HCT116 (cell line): ENCODE results near the gene CELA2A. TPM values are rescaled to one million over a fixed set of nuclear protein-coding genes. Genes with fewer than 3 reads are reported as not detected.

Experiments
- ATAC-seq: fragments of 200-7000 bp; cut with Tn5 transposase; 2 replicates; pipeline ENCODE4 v1.9.1; 2020; ENCODE audit warnings: mild to moderate bottlenecking, moderate library complexity
- BruUV-seq: library from RNA; stranded (reverse); fragments of 400-500 nt; replicated peaks from 2 replicates; lab custom pipeline; 2021; lab: Mats Ljungman, UMichigan
- CTCF ChIA-PET: fragments of 300-600 bp; sonication (Branson Sonifier 250); formaldehyde crosslinking; loops from one replicate; lab custom pipeline; 2021; ENCODE audit warnings: antibody characterized with exemption; lab: Charles Lee
- POLR2A ChIA-PET: fragments of 300-600, 350-600 bp; sonication (Branson Sonifier 250); formaldehyde crosslinking; loops from one replicate; lab custom pipeline; 2021; ENCODE audit warnings: antibody characterized with exemption; lab: Charles Lee
- RAD21 ChIA-PET, 2 experiments: fragments of 300-600 bp; sonication (Branson Sonifier 250); formaldehyde crosslinking; loops; one replicate each; lab custom pipeline; 2023; ENCODE audit warnings: low total read pairs in 2 of 2; ENCODE audit not compliant: uncharacterized antibody in 2 of 2, unreplicated experiment in 2 of 2, low non-redundant PET in 1 of 2; lab: Charles Lee
- DNase-seq: peaks from one replicate; pipeline ENCODE4 v3.0.0-alpha.2; 2010; ENCODE audit warnings: low read depth, low spot score
- H2AFZ ChIP-seq: fragments of 200-600 bp; shearing (Covaris generic), sonication (generic); 2 replicates; pipeline ENCODE4 v1.6.1; 2017; ENCODE audit warnings: low read depth, mixed run types, mixed read lengths, antibody characterized with exemption, low read length; ENCODE audit not compliant: poor library complexity, severe bottlenecking
- H3K27ac ChIP-seq: 2 replicates; pipeline ENCODE4 v1.5.1; 2012; ENCODE audit warnings: low read depth, low read length
- H3K27me3 ChIP-seq: fragments of 200-600 bp; sonication (generic); 2 replicates; pipeline ENCODE4 v1.6.1; 2016; ENCODE audit warnings: mixed run types, low read length, mixed read lengths; ENCODE audit not compliant: insufficient read depth
- H3K36me3 ChIP-seq, 2 experiments: fragments of 200-500 bp in 1 of 2; fragments of 200-600 bp in 1 of 2; sonication (Bioruptor generic) in 1 of 2; sonication (generic) in 1 of 2; 2 replicates each; pipeline versions ENCODE4 v1.5.1 to v1.6.1; 2014 to 2016; ENCODE audit warnings: low read length in 2 of 2, inconsistent platforms in 1 of 2, mixed read lengths in 1 of 2, mixed run types in 1 of 2; ENCODE audit not compliant: insufficient read depth in 2 of 2, control insufficient read depth in 1 of 2
- H3K4me1 ChIP-seq, 2 experiments: fragments of 200-600 bp in 1 of 2; sonication (generic) in 1 of 2; 2 replicates each; pipeline versions ENCODE4 v1.5.1 to v1.6.1; 2012 to 2017; ENCODE audit warnings: low read length in 2 of 2, inconsistent platforms in 1 of 2, mild to moderate bottlenecking in 1 of 2, mixed read lengths in 1 of 2, mixed run types in 1 of 2, moderate library complexity in 1 of 2; ENCODE audit not compliant: insufficient read depth in 2 of 2, control insufficient read depth in 1 of 2
- H3K4me2 ChIP-seq: fragments of 200-600 bp; sonication (generic); 2 replicates; pipeline ENCODE4 v1.6.1; 2017; ENCODE audit warnings: mixed run types, low read length, mixed read lengths
- H3K4me3 ChIP-seq, 2 experiments: fragments of 200-600 bp in 1 of 2; sonication (generic) in 1 of 2; replicated peaks in 1 of 2; 2 replicates each; pipeline ENCODE4 v1.5.1; 2011 to 2016; ENCODE audit warnings: low read length in 2 of 2, control low read depth in 1 of 2, low read depth in 1 of 2, mild to moderate bottlenecking in 1 of 2, mixed read lengths in 1 of 2, mixed run types in 1 of 2
- H3K79me2 ChIP-seq: fragments of 200-600 bp; sonication (generic); 2 replicates; pipeline ENCODE4 v1.6.1; 2017; ENCODE audit warnings: mild to moderate bottlenecking, mixed run types, low read length, moderate library complexity, mixed read lengths; ENCODE audit not compliant: insufficient read depth
- H3K9ac ChIP-seq: fragments of 200-600 bp; sonication (generic); 2 replicates; pipeline ENCODE4 v1.6.1; 2016; ENCODE audit warnings: low read length, mixed read lengths
- H3K9me2 ChIP-seq: fragments of 200-600 bp; sonication (generic), shearing (Covaris generic); 2 replicates; pipeline ENCODE4 v1.6.1; 2017; ENCODE audit warnings: mixed run types, mild to moderate bottlenecking, moderate library complexity; ENCODE audit not compliant: insufficient read depth
- H3K9me3 ChIP-seq, 2 experiments: fragments of 200-500 bp in 1 of 2; fragments of 200-600 bp in 1 of 2; sonication (Bioruptor generic) in 1 of 2; sonication (generic) in 1 of 2; 2 replicates each; pipeline ENCODE4 v1.6.1; 2014 to 2017; ENCODE audit warnings: low read length in 2 of 2, mixed read lengths in 2 of 2, inconsistent platforms in 1 of 2, low read depth in 1 of 2, mild to moderate bottlenecking in 1 of 2, mixed run types in 1 of 2, moderate library complexity in 1 of 2; ENCODE audit not compliant: control insufficient read depth in 1 of 2, insufficient read depth in 1 of 2
- H4K20me1 ChIP-seq: fragments of 200-600 bp; sonication (generic), shearing (Covaris generic); 2 replicates; pipeline ENCODE4 v1.6.1; 2017; ENCODE audit warnings: mixed run types, mild to moderate bottlenecking, moderate library complexity; ENCODE audit not compliant: insufficient read depth
- CBX3 ChIP-seq: IDR thresholded peaks from 2 replicates; pipeline ENCODE4 v1.6.1; 2012; ENCODE audit warnings: low read depth
- CEBPB ChIP-seq: IDR thresholded peaks from 2 replicates; pipeline ENCODE4 v1.6.1; 2012; ENCODE audit warnings: low read depth
- ELF1 ChIP-seq: IDR thresholded peaks from 2 replicates; pipeline ENCODE4 v1.6.1; 2012; ENCODE audit warnings: low read depth, borderline replicate concordance
- EZH2phosphoT487 ChIP-seq: fragments of 200-600 bp; IDR thresholded peaks from 2 replicates; pipeline ENCODE4 v1.6.1; 2018; ENCODE audit warnings: antibody characterized with exemption, borderline replicate concordance
- JUND ChIP-seq: IDR thresholded peaks from 2 replicates; pipeline ENCODE4 v1.6.1; 2012
- POLR2A ChIP-seq: IDR thresholded peaks from 2 replicates; pipeline ENCODE4 v1.7.0; 2011; ENCODE audit warnings: borderline replicate concordance; ENCODE audit not compliant: insufficient read depth, insufficient read length; ENCODE audit errors: extremely low read depth
- POLR2AphosphoS5 ChIP-seq: IDR thresholded peaks from 2 replicates; pipeline ENCODE4 v1.6.1; 2011; ENCODE audit warnings: mild to moderate bottlenecking, low read depth, low read length, moderate library complexity
- RAD21 ChIP-seq: IDR thresholded peaks from 2 replicates; pipeline ENCODE4 v1.6.1; 2012; ENCODE audit warnings: low read depth, mild to moderate bottlenecking
- SIN3A ChIP-seq: IDR thresholded peaks from 2 replicates; pipeline ENCODE4 v1.6.1; 2012; ENCODE audit warnings: low read depth
- SP1 ChIP-seq: IDR thresholded peaks from 2 replicates; pipeline ENCODE4 v1.6.1; 2012; ENCODE audit warnings: low read depth
- SRF ChIP-seq: IDR thresholded peaks from 2 replicates; pipeline ENCODE4 v1.6.1; 2012; ENCODE audit warnings: low read depth
- TCF7L2 ChIP-seq: IDR thresholded peaks from 2 replicates; pipeline ENCODE4 v1.7.0; 2011; ENCODE audit warnings: borderline replicate concordance, inconsistent platforms; ENCODE audit not compliant: insufficient read depth, insufficient read length; ENCODE audit errors: extremely low read depth
- YY1 ChIP-seq: IDR thresholded peaks from 2 replicates; pipeline ENCODE4 v1.6.1; 2011; ENCODE audit warnings: low read length, low read depth, moderate library complexity, mild to moderate bottlenecking; ENCODE audit not compliant: insufficient replicate concordance; ENCODE audit errors: extremely low read depth
- ZFX ChIP-seq: fragments of 450-650 bp; IDR thresholded peaks from 2 replicates; pipeline ENCODE4 v1.6.1; 2017
- ZNF274 ChIP-seq: fragments of 200-500 bp; sonication (Bioruptor generic); IDR thresholded peaks from 2 replicates; pipeline ENCODE4 v1.6.1; 2014; ENCODE audit warnings: mild to moderate bottlenecking, low read depth, low read length, inconsistent platforms
- intact Hi-C: fragments of 100-400 bp; cut with micrococcal nuclease; formaldehyde crosslinking; loops from 2 replicates; pipeline ENCODE4 v1.10.0; 2022
- total RNA-seq: library from RNA; stranded (reverse); gene quantifications from one replicate; pipeline ENCODE4 v1.2.1, GENCODE V29; 2021; ENCODE audit not compliant: unreplicated experiment
- TF ChIP-seq, protein P1 (sequence below), 3 experiments: fragments of 200-600 bp in 1 of 3; sonication (generic) in 1 of 3; IDR thresholded peaks in 2 of 3; conservative IDR thresholded peaks in 1 of 3; 2 replicates each; pipeline ENCODE4 v1.5.1; 2012 to 2017; ENCODE audit warnings: low read depth in 2 of 3, low read length in 2 of 3, antibody characterized with exemption in 1 of 3, borderline replicate concordance in 1 of 3, control low read depth in 1 of 3, mild to moderate bottlenecking in 1 of 3, mixed read lengths in 1 of 3, mixed run types in 1 of 3, moderate library complexity in 1 of 3; ENCODE audit not compliant: insufficient read depth in 1 of 3
- TF ChIP-seq, protein P2 (sequence below): IDR thresholded peaks from 2 replicates; pipeline ENCODE4 v1.6.1; 2012; ENCODE audit warnings: low read depth
- TF ChIP-seq, protein P3 (sequence below): IDR thresholded peaks from 2 replicates; pipeline ENCODE4 v1.6.1; 2012

Gene CELA2A
- total RNA-seq, 1 experiment from 2014 or later: 1.6 TPM

DNA sequence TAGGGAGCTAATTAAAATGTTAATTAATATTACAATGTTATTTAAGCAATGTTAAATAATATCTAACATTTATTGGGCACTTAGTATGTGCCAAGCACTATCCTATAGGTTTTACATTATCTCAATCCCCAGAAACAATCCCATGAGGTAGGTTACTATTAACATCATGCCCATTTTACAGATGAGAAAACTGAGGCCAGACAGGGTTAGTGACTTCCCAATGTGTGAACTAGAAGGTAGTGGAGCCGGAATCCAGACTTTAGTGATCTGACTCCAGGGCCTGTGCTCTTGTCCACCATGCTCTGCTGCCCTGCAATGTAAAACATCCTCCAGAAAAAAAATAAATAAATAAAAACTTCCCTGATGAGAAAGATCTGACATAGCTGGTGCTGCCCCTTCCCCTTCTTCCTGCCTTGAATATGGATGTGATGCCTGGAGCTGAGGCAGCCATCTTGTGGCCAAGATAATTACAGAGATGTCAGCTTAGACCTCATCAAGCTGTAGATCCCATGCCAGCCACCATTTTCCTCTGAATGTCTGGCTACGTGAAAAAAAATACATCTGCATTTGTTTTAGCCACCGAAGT lies 7.6 kb upstream of the CELA2A start:
- Histone ChIP-seq H3K79me2 (no peaks in the 10 kb centered on the region), H3K27ac (no peak overlapping the region), H4K20me1 (no peaks in the 10 kb centered on the region), H3K27me3 (no peaks in the 10 kb centered on the region), H2AFZ (no peak overlapping the region), H3K4me2 (no peak overlapping the region), H3K4me1 (no peaks in the 10 kb centered on the region), H3K9ac (no peak overlapping the region), H3K36me3 (no peaks in the 10 kb centered on the region), H3K9me2 (no peaks in the 10 kb centered on the region), H3K9me3 (peaks cover 0 to 3% of the 10 kb centered on the region in 2 experiments; a peak in 1 of 4 replicates), H3K4me3 (no peak overlapping the region)
- DNase-seq (no peak), ATAC-seq (no peak)
- intact Hi-C loops: no loop called here
- TF ChIP-seq SRF (no peak), EZH2phosphoT487 (no peak), POLR2A (no peak), ZNF274 (no peak), CBX3 (no peak), ZFX (no peak), TCF7L2 (no peak), JUND (no peak), RAD21 (no peak), SIN3A (no peak), ELF1 (no peak), YY1 (no peak), CEBPB (no peak), POLR2AphosphoS5 (no peak), SP1 (no peak)
- TF ChIP-seq, protein P1, sequence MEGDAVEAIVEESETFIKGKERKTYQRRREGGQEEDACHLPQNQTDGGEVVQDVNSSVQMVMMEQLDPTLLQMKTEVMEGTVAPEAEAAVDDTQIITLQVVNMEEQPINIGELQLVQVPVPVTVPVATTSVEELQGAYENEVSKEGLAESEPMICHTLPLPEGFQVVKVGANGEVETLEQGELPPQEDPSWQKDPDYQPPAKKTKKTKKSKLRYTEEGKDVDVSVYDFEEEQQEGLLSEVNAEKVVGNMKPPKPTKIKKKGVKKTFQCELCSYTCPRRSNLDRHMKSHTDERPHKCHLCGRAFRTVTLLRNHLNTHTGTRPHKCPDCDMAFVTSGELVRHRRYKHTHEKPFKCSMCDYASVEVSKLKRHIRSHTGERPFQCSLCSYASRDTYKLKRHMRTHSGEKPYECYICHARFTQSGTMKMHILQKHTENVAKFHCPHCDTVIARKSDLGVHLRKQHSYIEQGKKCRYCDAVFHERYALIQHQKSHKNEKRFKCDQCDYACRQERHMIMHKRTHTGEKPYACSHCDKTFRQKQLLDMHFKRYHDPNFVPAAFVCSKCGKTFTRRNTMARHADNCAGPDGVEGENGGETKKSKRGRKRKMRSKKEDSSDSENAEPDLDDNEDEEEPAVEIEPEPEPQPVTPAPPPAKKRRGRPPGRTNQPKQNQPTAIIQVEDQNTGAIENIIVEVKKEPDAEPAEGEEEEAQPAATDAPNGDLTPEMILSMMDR (IDR thresholded peaks at IDR 0.05 in 2 of 3, conservative IDR thresholded peaks at IDR 0.05 in 1 of 3; ENCODE audit: borderline replicate concordance in 1 of 3, insufficient read depth in 1 of 3, low read depth in 2 of 3, low read length in 2 of 3): no peak
- TF ChIP-seq, protein P2, sequence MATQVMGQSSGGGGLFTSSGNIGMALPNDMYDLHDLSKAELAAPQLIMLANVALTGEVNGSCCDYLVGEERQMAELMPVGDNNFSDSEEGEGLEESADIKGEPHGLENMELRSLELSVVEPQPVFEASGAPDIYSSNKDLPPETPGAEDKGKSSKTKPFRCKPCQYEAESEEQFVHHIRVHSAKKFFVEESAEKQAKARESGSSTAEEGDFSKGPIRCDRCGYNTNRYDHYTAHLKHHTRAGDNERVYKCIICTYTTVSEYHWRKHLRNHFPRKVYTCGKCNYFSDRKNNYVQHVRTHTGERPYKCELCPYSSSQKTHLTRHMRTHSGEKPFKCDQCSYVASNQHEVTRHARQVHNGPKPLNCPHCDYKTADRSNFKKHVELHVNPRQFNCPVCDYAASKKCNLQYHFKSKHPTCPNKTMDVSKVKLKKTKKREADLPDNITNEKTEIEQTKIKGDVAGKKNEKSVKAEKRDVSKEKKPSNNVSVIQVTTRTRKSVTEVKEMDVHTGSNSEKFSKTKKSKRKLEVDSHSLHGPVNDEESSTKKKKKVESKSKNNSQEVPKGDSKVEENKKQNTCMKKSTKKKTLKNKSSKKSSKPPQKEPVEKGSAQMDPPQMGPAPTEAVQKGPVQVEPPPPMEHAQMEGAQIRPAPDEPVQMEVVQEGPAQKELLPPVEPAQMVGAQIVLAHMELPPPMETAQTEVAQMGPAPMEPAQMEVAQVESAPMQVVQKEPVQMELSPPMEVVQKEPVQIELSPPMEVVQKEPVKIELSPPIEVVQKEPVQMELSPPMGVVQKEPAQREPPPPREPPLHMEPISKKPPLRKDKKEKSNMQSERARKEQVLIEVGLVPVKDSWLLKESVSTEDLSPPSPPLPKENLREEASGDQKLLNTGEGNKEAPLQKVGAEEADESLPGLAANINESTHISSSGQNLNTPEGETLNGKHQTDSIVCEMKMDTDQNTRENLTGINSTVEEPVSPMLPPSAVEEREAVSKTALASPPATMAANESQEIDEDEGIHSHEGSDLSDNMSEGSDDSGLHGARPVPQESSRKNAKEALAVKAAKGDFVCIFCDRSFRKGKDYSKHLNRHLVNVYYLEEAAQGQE: no peak
- TF ChIP-seq, protein P3, sequence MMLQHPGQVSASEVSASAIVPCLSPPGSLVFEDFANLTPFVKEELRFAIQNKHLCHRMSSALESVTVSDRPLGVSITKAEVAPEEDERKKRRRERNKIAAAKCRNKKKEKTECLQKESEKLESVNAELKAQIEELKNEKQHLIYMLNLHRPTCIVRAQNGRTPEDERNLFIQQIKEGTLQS: no peak
- BruUV-seq: no TSS peak
- POLR2A ChIA-PET: no interaction called here
- CTCF ChIA-PET: interaction anchor here (1.2 kb wide), 1 partner anchor 16 kb away, joined by 3 read pairs; no protein-coding TSS in a partner anchor
- RAD21 ChIA-PET: no interaction called here
